GDM1 (cell line): ENCODE measurements around the gene SMURF1.

Experiments used
- DNase-seq: peaks from one replicate; lab custom pipeline; 2025; lab: John Stamatoyannopoulos, UW

Gene SMURF1

DNA sequence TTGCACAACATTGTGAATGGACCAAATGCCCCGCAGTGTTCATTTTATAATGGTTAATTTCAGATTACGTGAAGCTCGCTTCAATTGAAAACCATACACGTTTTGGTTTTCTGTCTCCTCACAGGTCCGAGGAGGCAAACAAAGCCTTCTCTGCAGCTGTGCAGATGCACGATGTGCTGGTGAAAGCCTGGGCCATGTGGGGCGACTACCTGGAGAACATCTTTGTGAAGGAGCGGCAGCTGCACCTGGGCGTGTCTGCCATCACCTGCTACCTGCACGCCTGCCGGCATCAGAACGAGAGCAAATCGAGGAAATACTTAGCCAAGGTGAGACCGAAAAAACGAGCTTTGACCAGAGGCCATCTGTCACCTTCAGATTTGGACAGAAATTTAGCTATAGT lies 155.3 kb downstream of the SMURF1 start:
- no peak for DNase-seq

DNA sequence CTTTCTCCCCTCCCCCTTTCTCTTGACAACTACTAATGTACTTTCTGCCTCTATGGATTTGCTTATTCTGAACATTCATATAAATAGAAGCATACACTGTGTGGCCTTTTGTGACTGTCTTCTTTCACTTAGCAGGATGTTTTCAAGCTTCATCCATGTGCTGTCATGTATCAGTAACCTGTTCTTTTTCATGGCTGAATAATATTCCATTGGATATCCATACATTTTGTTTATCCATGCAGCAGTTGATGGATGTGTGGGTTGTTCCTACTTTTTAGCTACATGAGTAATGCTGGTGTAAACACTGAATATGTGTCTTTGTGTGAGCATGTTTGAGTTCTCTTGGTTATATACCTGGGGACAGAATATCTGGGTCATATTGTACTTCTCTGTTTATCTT lies 158.0 kb downstream of the SMURF1 start:
- no peak for DNase-seq

DNA sequence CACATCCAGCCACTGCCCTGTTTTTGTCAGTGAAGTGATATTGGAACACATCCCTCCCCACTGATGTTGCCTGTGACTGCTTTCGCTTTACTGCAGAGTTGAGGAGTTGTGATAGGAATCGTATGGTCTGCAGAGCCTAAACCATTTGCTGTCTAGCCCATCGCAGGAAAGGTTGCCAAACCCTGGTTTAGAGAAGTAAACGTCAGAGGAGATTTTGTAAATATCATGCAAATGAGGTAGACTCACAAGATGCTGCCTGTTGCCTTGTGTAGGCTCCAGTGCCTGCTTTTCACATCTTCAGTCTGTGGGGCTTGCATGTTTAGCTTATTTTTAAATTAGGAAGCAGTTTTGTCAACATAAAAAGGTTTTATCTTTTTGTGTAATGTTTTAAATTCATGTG lies 158.5 kb downstream of the SMURF1 start:
- no peak for DNase-seq

DNA sequence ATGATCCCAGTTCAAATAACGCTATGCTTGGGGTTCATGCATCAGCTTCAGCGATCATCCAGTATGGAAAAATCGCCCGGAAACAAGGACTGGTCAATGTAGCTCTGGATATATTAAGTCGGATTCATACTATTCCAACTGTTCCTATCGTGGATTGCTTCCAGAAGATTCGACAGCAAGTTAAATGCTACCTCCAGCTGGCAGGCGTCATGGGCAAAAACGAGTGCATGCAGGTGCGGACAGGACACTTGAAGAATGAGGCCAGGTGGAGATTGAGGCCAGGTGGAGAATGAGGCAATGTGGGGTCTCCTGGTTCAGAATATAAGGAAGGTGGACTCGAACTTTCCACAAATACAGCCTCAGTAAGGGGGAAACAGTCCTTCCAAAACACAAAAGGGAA lies 159.8 kb downstream of the SMURF1 start:
- DNase-seq: no peak

DNA sequence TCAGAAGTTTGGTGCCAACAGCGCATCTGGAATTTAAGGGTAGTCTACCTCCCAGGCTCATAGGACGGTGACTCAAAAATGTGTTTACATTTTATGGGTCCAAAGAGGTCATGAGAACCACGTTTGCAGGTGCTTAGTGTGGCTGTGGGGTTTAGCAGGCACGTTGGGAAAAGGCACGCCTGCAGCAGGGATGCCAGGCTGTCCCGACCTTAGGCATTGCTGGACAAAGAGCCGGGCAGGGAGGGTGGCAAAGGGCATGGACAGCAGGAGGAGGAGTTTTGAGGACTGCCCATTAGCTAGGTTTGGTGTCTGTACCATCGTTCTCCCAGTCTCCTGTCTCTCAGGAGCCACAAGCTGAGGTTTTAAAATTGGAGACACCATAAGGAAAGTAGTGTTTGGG lies 161.2 kb downstream of the SMURF1 start:
- DNase-seq: no peak

DNA sequence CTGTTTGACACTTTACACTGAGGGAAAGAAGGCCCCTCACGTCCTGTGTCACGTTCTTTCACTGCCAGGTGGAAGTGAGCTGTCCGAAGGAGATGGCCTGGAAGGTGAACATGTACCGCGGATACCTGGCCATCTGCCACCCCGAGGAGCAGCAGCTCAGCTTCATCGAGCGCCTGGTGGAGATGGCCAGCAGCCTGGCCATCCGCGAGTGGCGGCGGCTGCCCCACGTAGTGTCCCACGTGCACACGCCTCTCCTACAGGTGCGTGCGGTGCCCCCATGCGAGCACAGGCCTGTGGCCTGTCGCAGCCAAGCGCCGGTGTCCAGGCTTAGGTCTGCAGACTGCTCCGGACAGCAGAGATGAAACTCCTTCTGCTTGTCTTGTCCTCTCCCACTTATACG lies 162.2 kb downstream of the SMURF1 start:
- DNase-seq: no peak

DNA sequence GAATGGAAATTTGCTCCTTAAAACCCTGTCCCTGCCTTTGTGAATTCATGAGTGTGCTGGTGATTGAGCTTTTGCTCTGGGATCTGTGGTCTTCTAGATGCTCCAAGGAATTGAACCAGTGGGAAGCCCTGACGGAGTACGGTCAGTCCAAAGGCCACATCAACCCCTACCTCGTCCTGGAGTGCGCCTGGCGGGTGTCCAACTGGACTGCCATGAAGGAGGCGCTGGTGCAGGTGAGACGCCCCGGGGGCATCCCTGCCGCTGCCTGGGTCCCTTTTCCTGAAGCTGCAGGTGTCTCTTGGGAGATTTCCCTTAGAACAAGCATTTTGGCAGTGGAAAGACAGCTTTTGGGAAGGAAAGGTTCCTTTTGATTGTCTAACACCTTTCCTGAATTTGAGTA lies 165.2 kb downstream of the SMURF1 start:
- DNase-seq: no peak
